CD4-positive, CD25-positive, alpha-beta regulatory T cell (primary cell): ENCODE results near the gene CDKAL1. TPM values are rescaled to one million over a fixed set of nuclear protein-coding genes. Genes with fewer than 3 reads are reported as not detected.

Experiments
- ATAC-seq, 2 donors: fragments of 150-1000 bp; cut with Tn5 transposase; one replicate each; pipeline ENCODE4 v1.10.0; 2021; ENCODE audit warnings: low read depth in 2 of 2, moderate number of reproducible peaks in 2 of 2, moderate library complexity in 1 of 2
- DNase-seq, 3 donors: peaks; one replicate each; pipeline versions ENCODE4 v3.0.0 to v3.0.0-alpha.2; 2012 to 2022; ENCODE audit warnings: mixed read lengths in 1 of 3
- H3K27ac ChIP-seq: one replicate; pipeline ENCODE4 v1.7.0; 2013; ENCODE audit warnings: mild to moderate bottlenecking, low read length; ENCODE audit not compliant: insufficient read depth, poor library complexity, severe bottlenecking
- H3K27me3 ChIP-seq: one replicate; pipeline ENCODE4 v1.7.0; 2013; ENCODE audit warnings: low read length; ENCODE audit not compliant: control insufficient read depth, insufficient read depth
- H3K36me3 ChIP-seq: one replicate; pipeline ENCODE4 v1.7.0; 2013; ENCODE audit warnings: mild to moderate bottlenecking, low read length, moderate library complexity; ENCODE audit not compliant: control insufficient read depth, insufficient read depth
- H3K4me1 ChIP-seq: 2 replicates; pipeline ENCODE4 v1.7.0; 2013; ENCODE audit warnings: mild to moderate bottlenecking, low read length; ENCODE audit not compliant: insufficient read depth, control insufficient read depth, poor library complexity, severe bottlenecking
- H3K4me3 ChIP-seq: one replicate; pipeline ENCODE4 v1.7.0; 2013; ENCODE audit warnings: low read depth, mild to moderate bottlenecking, low read length, moderate library complexity
- H3K9me3 ChIP-seq, 2 experiments: 1 replicate in 1 of 2; 2 replicates in 1 of 2; pipeline ENCODE4 v1.7.0; 2013; ENCODE audit warnings: low read length in 2 of 2, mild to moderate bottlenecking in 1 of 2, moderate library complexity in 1 of 2; ENCODE audit not compliant: control insufficient read depth in 2 of 2
- H3K27ac Mint-ChIP-seq, 3 donors: one replicate each; pipeline ENCODE4 v1.8.0; 2020 to 2022; ENCODE audit warnings: mild to moderate bottlenecking in 3 of 3, mixed read lengths in 3 of 3, moderate library complexity in 2 of 3
- H3K27me3 Mint-ChIP-seq: one replicate; pipeline ENCODE4 v1.8.0; 2022; ENCODE audit warnings: mild to moderate bottlenecking, mixed read lengths
- H3K36me3 Mint-ChIP-seq: one replicate; pipeline ENCODE4 v1.8.0; 2020; ENCODE audit warnings: mixed read lengths
- H3K4me1 Mint-ChIP-seq, 4 donors: one replicate each; pipeline ENCODE4 v1.8.0; 2020 to 2022; ENCODE audit warnings: mixed read lengths in 4 of 4, mild to moderate bottlenecking in 1 of 4
- H3K4me3 Mint-ChIP-seq, 4 donors: one replicate each; pipeline ENCODE4 v1.8.0; 2020 to 2022; ENCODE audit warnings: mild to moderate bottlenecking in 4 of 4, mixed read lengths in 4 of 4, moderate library complexity in 3 of 4
- H3K9me3 Mint-ChIP-seq, 7 donors: one replicate each; pipeline ENCODE4 v1.8.0; 2020 to 2022; ENCODE audit warnings: mixed read lengths in 7 of 7, mild to moderate bottlenecking in 3 of 7, moderate library complexity in 2 of 7
- polyA plus RNA-seq, 4 donors: library from polyadenylated mRNA; unstranded; fragments of 300-500 nt; fragmentation: Illumina TruSeq; gene quantifications; one replicate each; pipeline ENCODE4 v1.2.3, GENCODE V29; 2021
- total RNA-seq: library from RNA; stranded (reverse); gene quantifications from one replicate; pipeline ENCODE4 v1.2.3, GENCODE V29; 2022

CDKAL1 gene
- total and polyA plus RNA-seq, 5 donors from 2014 or later: 26.1 to 39.4 (median 30.4) TPM

DNA sequence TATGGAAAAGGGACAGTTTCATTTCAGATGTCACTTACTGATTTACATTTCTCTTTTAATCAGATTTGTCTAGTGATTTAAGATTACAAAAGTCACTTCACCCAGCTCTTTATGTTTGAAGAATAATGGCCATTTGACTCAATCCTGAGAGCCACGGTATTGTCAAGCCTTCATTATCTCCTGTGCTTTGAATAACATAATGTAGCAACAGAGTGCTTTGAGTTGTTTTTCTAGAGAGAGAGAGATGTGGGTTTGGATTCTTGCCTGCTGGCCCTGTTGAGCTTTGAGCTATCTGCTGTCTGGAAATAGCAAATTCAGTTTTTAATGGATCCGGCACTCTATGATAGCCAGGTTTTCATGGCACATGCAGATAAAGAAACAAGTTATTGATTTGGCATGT lies 580.9 kb downstream of the CDKAL1 start:
- DNase-seq (no peak), ATAC-seq (no peak)
- Histone ChIP-seq H3K27ac (no peak overlapping the region), H3K4me3 (no peak overlapping the region), H3K27me3 (no peaks in the 10 kb centered on the region), H3K9me3 (no peaks in the 10 kb centered on the region), H3K36me3 (no peaks in the 10 kb centered on the region), H3K4me1 (no peaks in the 10 kb centered on the region)
- Mint-ChIP-seq H3K27me3 (no peaks in the 10 kb centered on the region), H3K27ac (no peak overlapping the region), H3K9me3 (no peaks in the 10 kb centered on the region), H3K4me1 (no peaks in the 10 kb centered on the region), H3K36me3 (peaks cover 15% of the 10 kb centered on the region), H3K4me3 (no peak overlapping the region)

DNA sequence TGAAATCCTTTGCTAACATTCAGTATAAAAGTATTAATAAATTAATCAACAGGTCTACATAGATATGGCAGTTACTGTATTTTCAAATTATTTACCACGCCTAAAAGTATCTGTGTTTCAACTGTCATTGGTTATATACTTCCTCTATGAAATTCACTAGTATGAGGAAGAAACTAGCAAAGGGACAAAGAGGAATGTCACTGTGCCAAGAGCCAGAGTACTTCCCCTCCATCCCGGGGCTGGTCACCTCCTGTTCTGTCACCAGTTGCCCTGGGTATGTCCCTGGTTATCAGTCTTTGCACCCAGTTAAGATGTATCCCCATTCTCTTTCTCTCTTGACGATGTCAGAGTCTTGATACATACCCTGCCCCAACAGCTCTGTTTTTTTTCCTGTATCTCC lies 582.5 kb downstream of the CDKAL1 start:
- Histone ChIP-seq H3K27me3 (no peaks in the 10 kb centered on the region), H3K9me3 (no peaks in the 10 kb centered on the region), H3K27ac (no peak overlapping the region), H3K4me3 (no peak overlapping the region), H3K36me3 (no peaks in the 10 kb centered on the region), H3K4me1 (no peaks in the 10 kb centered on the region)
- peaks cover 14% of the 10 kb centered on the region for H3K36me3 Mint-ChIP-seq
- no peak overlapping the region for H3K27ac Mint-ChIP-seq
- no peaks in the 10 kb centered on the region for H3K4me1 Mint-ChIP-seq
- no peaks in the 10 kb centered on the region for H3K27me3 Mint-ChIP-seq
- H3K4me3 Mint-ChIP-seq: peak overlapping the region in 1 of 4 donors; percentile 27
- no peaks in the 10 kb centered on the region for H3K9me3 Mint-ChIP-seq
- no peak for DNase-seq
- no peak for ATAC-seq

GRCh38 chr6:21118216-21118780 lies 584.0 kb downstream of the CDKAL1 start:
- Histone ChIP-seq H3K36me3 (no peaks in the 10 kb centered on the region), H3K4me1 (no peaks in the 10 kb centered on the region), H3K4me3 (no peak overlapping the region), H3K9me3 (no peaks in the 10 kb centered on the region), H3K27me3 (no peaks in the 10 kb centered on the region), H3K27ac (no peak overlapping the region)
- Mint-ChIP-seq H3K9me3 (no peaks in the 10 kb centered on the region), H3K36me3 (peaks cover 11% of the 10 kb centered on the region), H3K27me3 (no peaks in the 10 kb centered on the region), H3K4me3 (no peak overlapping the region), H3K4me1 (no peaks in the 10 kb centered on the region), H3K27ac (no peak overlapping the region)
- ATAC-seq: no peak
- no peak for DNase-seq

DNA sequence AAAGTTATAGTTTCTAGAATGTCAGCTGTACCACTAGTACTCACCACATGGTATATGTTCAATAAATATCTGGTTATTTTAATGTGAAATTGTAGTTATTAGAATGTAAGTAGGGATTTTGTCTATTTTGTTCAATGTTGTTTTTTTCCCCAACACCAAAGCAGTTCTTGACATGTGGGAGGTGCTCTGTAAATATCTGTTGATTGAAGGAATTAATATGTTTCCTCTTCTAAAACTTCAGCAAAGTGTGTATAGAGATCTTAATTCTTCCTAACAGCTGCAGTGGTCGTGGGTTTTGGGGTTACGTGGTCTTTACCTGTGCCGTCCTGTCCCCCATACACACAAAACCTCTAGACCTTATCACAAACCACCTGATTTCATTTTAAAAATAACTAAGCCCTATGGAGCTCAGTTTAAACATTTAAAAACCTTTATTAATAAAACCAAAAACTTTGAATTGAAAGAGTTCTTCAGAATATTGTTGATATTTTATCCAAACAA lies 587.4 kb downstream of the CDKAL1 start:
- no peak overlapping the region for H3K27ac Mint-ChIP-seq

DNA sequence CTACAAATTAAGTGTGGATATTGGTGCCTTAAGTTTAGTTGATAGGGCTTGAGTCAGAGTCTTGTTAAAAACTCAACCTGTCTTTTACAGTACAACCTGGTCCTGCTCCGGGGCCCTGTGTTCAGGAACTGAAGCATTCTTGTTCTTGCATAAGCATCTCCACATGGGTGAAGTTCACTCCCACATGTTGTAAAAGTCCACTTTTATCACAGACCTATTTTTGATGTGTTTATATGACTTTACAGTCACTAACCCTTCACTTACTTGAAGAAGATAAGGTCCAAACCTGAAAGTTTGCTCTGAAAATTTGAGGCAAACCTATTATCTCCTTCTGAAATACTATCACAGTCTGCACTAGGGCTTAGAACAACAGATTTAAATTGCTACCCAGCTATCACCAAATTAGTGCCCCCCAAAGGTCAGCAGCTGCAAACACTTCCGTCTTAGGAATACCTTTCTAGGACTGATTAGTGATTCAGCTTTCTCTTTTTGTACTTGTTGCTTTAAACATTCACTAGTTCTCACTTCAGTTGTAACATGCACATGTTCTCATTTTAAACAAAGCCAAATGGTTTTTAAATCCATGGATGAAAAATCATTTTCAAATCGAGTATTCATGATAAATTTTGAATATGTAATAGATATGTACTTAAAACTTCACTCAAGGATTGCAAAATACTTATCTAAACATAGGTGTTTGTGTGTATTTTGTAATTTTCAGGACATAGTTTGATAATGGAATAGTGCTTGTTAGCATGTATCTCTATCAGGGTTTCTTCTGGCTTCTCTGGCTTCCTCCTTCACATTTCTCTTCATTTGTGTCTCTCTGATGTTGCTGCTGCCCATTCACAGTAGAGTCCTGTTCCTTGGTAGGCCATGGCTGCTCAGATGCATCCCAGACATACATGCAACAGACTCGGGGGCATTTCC lies 589.5 kb downstream of the CDKAL1 start:
- peaks cover 30% of the 10 kb centered on the region for H3K36me3 Mint-ChIP-seq
- no peak for DNase-seq
- H3K9me3 Mint-ChIP-seq: peaks cover 0 to 4% (median 0%) of the 10 kb centered on the region in 7 donors
- no peaks in the 10 kb centered on the region for H3K27me3 Mint-ChIP-seq
- no peaks in the 10 kb centered on the region for H3K4me1 ChIP-seq
- no peaks in the 10 kb centered on the region for H3K4me1 Mint-ChIP-seq
- ATAC-seq: no peak
- H3K4me3 ChIP-seq: no peak overlapping the region
- no peaks in the 10 kb centered on the region for H3K27me3 ChIP-seq
- no peak overlapping the region for H3K27ac Mint-ChIP-seq
- no peak overlapping the region for H3K27ac ChIP-seq
- no peaks in the 10 kb centered on the region for H3K9me3 ChIP-seq
- no peak overlapping the region for H3K4me3 Mint-ChIP-seq
- no peaks in the 10 kb centered on the region for H3K36me3 ChIP-seq

More for the DNA sequence above, 587.4 kb downstream of the CDKAL1 start:
- DNase-seq (no peak), ATAC-seq (no peak)
- Mint-ChIP-seq H3K36me3 (peaks cover 30% of the 10 kb centered on the region), H3K4me1 (no peaks in the 10 kb centered on the region), H3K4me3 (no peak overlapping the region), H3K9me3 (peaks cover 0 to 4% (median 0%) of the 10 kb centered on the region in 7 donors), H3K27me3 (no peaks in the 10 kb centered on the region)
- H3K4me1 ChIP-seq: no peaks in the 10 kb centered on the region
- no peak overlapping the region for H3K4me3 ChIP-seq
- H3K9me3 ChIP-seq: no peaks in the 10 kb centered on the region
- H3K27me3 ChIP-seq: no peaks in the 10 kb centered on the region
- no peaks in the 10 kb centered on the region for H3K36me3 ChIP-seq
- no peak overlapping the region for H3K27ac ChIP-seq

GRCh38 chr6:21128601-21129000 lies 594.3 kb downstream of the CDKAL1 start:
- H3K9me3 Mint-ChIP-seq: peaks cover 0 to 4% (median 0%) of the 10 kb centered on the region in 7 donors
- Histone ChIP-seq H3K4me1 (no peaks in the 10 kb centered on the region), H3K27me3 (no peaks in the 10 kb centered on the region), H3K27ac (no peak overlapping the region), H3K36me3 (no peaks in the 10 kb centered on the region), H3K4me3 (no peak overlapping the region), H3K9me3 (no peaks in the 10 kb centered on the region)
- no peak overlapping the region for H3K27ac Mint-ChIP-seq
- DNase-seq: no peak
- no peak overlapping the region for H3K4me3 Mint-ChIP-seq
- no peaks in the 10 kb centered on the region for H3K4me1 Mint-ChIP-seq
- peaks cover 26% of the 10 kb centered on the region for H3K36me3 Mint-ChIP-seq
- ATAC-seq: no peak
- H3K27me3 Mint-ChIP-seq: no peaks in the 10 kb centered on the region

- no peak overlapping the region for H3K27ac Mint-ChIP-seq
- ATAC-seq: no peak
- H3K4me1 Mint-ChIP-seq: peaks cover 0 to 2% (median 0%) of the 10 kb centered on the region in 4 donors
- H3K27me3 Mint-ChIP-seq: no peaks in the 10 kb centered on the region
- H3K36me3 Mint-ChIP-seq: peaks cover 10% of the 10 kb centered on the region
- H3K27ac ChIP-seq: no peak overlapping the region
- no peak for DNase-seq
- H3K4me3 Mint-ChIP-seq: no peak overlapping the region
- H3K9me3 ChIP-seq: no peaks in the 10 kb centered on the region
- no peaks in the 10 kb centered on the region for H3K36me3 ChIP-seq
- H3K4me1 ChIP-seq: no peaks in the 10 kb centered on the region
- H3K9me3 Mint-ChIP-seq: peaks cover 0 to under 1% (median 0%) of the 10 kb centered on the region in 7 donors
- H3K4me3 ChIP-seq: no peak overlapping the region
- no peaks in the 10 kb centered on the region for H3K27me3 ChIP-seq
Observed at GRCh38 chr6:21131406-21131805, 597.1 kb downstream of the CDKAL1 start.
